ENCODE results near the gene FAM76B.

DNA sequence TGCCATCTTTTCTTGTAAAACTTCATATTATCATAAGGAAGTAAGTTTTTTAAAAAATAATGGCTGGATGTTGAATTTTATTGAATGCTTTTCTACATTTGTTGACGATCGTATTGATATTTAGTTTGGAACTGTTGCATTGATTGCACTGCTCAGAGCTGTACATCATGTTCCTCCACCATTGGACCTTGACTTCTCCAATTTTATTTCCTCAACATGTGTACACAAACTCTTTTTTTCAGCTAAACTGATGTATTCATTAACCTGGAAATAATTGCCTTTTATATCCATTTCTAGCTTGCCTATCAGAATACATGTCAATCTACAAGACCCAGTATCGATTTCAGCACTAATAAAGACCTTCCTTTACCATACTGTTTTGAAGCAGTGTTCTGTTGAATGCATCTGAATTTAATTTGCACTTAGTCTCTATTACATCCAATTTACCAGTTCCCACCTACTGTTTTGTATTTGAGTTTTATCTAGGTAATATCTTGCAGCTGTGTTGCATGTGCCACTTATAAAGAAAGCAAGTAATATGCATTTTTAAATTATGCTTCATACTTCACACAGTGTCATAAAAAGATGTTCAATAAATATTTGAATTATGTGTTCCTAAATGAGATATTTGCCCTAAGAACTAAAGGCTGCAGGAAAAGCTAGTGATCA lies 6.2 kb upstream of the FAM76B start:
- TF ChIP-seq POLR2A (IDR thresholded peaks at IDR 0.05): no peak
- TF ChIP-seq, protein P1, sequence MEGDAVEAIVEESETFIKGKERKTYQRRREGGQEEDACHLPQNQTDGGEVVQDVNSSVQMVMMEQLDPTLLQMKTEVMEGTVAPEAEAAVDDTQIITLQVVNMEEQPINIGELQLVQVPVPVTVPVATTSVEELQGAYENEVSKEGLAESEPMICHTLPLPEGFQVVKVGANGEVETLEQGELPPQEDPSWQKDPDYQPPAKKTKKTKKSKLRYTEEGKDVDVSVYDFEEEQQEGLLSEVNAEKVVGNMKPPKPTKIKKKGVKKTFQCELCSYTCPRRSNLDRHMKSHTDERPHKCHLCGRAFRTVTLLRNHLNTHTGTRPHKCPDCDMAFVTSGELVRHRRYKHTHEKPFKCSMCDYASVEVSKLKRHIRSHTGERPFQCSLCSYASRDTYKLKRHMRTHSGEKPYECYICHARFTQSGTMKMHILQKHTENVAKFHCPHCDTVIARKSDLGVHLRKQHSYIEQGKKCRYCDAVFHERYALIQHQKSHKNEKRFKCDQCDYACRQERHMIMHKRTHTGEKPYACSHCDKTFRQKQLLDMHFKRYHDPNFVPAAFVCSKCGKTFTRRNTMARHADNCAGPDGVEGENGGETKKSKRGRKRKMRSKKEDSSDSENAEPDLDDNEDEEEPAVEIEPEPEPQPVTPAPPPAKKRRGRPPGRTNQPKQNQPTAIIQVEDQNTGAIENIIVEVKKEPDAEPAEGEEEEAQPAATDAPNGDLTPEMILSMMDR (IDR thresholded peaks at IDR 0.05): no peak
- TF ChIP-seq EP300 (IDR thresholded peaks at IDR 0.05): no peak

Measured in upper lobe of left lung (tissue), 4 donors.